Measurements from ENCODE around the gene SLC6A7. TPM values are rescaled to one million over a fixed set of nuclear protein-coding genes. Genes with fewer than 3 reads are reported as not detected.

SLC6A7 gene
- total RNA-seq, 1 donor from 2014 or later: not detected

Other genes with a start within 250 kb of the SLC6A7 start
- gene PDE6A, start 245.3 kb upstream of the SLC6A7 start, total RNA-seq: under 0.01 TPM in 1 of 2 replicates, not detected in the other
- gene SLC26A2, start 229.3 kb upstream of the SLC6A7 start, total RNA-seq: 17.9 and 18.8 TPM in 2 replicates
- gene TIGD6, start 189.4 kb upstream of the SLC6A7 start, total RNA-seq: 2.6 and 5.6 TPM in 2 replicates
- gene HMGXB3, start 189.3 kb upstream of the SLC6A7 start, total RNA-seq: 20.3 and 29.8 TPM in 2 replicates
- gene CSF1R, start 103.5 kb upstream of the SLC6A7 start, total RNA-seq: not detected in 2 replicates
- gene PDGFRB, start 34.2 kb upstream of the SLC6A7 start, total RNA-seq: 5.4 and 9.5 TPM in 2 replicates
- under 0.01 TPM in 1 of 2 replicates, not detected in the other for gene CDX1, start 23.3 kb upstream of the SLC6A7 start, total RNA-seq
- not detected in 2 replicates for gene CAMK2A, start 99.7 kb downstream of the SLC6A7 start, total RNA-seq
- 0.22 TPM in 1 of 2 replicates, not detected in the other for gene ARSI, start 112.8 kb downstream of the SLC6A7 start, total RNA-seq
- gene TCOF1, start 167.6 kb downstream of the SLC6A7 start, total RNA-seq: 8.3 TPM in 2 replicates
- 2.0 and 5.8 TPM in 2 replicates for gene CD74, start 222.8 kb downstream of the SLC6A7 start, total RNA-seq

Measured in lung microvascular endothelial cell (primary cell).